Uterine smooth muscle cell (primary cell): ENCODE results near the gene SDR42E2. TPM values are rescaled to one million over a fixed set of nuclear protein-coding genes. Genes with fewer than 3 reads are reported as not detected.

Experiments used
- total RNA-seq: library from RNA; depleted of rRNA; stranded (reverse); fragments of >200 nt; gene quantifications from 2 replicates; pipeline ENCODE4 v1.2.3, GENCODE V29; 2014

Gene SDR42E2
- total RNA-seq, result not detected in 2 replicates

DNA sequence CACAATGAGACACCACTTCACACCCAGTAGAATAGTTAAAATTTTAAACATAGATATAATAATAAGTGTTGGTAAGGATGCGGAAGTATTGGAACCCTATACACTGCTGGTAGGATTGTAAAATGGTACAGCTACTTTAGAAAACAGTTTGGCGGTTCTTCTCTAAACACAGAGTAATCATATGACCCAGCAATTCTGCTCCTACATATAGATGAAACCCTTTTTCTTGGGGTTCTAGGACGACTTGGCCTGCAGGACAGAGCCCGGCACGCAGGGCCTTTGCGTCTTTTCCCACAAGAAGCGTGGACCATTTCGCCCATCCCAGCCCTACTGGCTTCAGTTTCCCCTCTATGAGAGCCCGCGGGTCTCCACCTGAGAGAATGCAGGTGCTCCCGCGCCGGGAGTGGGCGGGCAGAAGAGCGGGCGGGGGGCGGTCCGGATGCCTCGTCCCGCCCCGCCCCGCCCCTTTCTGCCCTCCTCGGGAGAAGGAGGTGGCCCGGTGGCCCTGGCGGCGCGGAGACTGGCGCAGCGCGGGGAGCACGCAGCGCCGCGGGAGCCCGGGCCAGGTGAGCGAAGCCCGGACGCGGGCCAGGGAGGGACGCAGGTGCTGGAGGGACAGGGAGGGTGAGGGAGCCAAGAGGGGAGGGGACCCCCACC lies at the start of gene SDR42E2:
SDR42E2 (plus strand) TSS at position 508 of the 657 bp plus-strand sequence. CDS start 3,077 bp downstream, outside the sequence.

DNA sequence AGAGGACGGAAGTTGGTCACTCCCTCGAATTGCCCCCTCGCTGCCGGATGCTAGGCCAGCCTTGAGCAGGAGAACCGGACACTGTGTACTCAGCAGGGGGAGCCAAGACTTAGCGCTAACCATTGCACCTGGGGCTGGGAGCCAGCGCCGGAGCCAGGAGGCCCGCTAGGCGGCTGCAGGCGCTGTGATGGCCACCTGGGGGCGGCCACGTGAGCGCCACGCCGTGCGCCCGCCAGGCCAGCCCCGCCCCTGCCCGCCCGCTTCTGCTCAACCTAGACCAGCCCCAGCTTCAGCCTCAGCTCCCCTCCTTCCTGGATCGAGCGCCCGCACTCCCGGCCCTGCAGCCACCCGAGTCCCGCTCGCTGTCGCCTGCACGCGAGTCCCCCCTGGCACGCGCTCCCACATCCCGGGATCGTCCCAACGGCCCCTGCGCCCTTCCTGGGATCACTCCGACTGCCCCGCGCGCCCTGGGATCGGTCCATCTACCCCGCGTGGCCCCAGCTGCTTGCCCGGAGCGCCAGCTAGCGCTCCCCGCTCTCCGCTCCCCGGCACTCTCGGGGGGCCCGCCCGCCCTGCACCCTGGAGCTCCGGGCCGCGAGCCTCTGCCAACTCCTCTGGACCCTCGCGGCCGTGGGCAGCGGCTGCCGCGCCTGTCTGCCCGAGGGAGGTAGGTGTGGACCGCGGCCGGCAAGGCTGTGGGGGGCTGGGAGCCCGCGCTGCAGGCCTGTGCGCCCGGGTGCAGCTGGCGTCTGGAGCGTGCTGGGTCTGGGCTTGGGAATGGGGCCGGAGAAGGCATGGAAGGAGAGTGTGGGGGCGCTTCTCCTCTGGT lies 43.9 kb downstream of the SDR42E2 start, which contains the start of gene EEF2K:
EEF2K (plus strand) TSS at position 266 of the 829 bp plus-strand sequence. CDS start 19,452 bp downstream, outside the sequence.

Other genes with a start within 250 kb of the SDR42E2 start
- 185 and 202 TPM in 2 replicates for gene UQCRC2, start 209.1 kb upstream of the SDR42E2 start, total RNA-seq
- not detected in 2 replicates for gene PDZD9, start 161.4 kb upstream of the SDR42E2 start, total RNA-seq
- 29.7 and 49.0 TPM in 2 replicates for gene MOSMO, start 154.4 kb upstream of the SDR42E2 start, total RNA-seq
- 0.11 and 0.12 TPM in 2 replicates for gene VWA3A, start 70.0 kb upstream of the SDR42E2 start, total RNA-seq
- 14.9 and 19.6 TPM in 2 replicates for gene EEF2K, start 43.8 kb downstream of the SDR42E2 start, total RNA-seq
- gene POLR3E, start 134.9 kb downstream of the SDR42E2 start, total RNA-seq, result 54.9 and 57.4 TPM in 2 replicates
- gene CDR2, start 212.1 kb downstream of the SDR42E2 start, total RNA-seq, result 58.4 and 67.0 TPM in 2 replicates